Testis (tissue), 3 donors: Measurements from ENCODE around the gene NTM. TPM values are rescaled to one million over a fixed set of nuclear protein-coding genes. Genes with fewer than 3 reads are reported as not detected.

Experiments
- DNase-seq: peaks from one replicate; pipeline ENCODE4 v3.0.0-alpha.2; 2019
- H3K27ac ChIP-seq, 2 donors: fragments of 200-600 bp; sonication (generic); one replicate each; pipeline ENCODE4 v1.5.1; 2019
- H3K27me3 ChIP-seq: fragments of 200-600 bp; sonication (generic); one replicate; pipeline ENCODE4 v1.5.1; 2019
- H3K36me3 ChIP-seq: fragments of 200-600 bp; sonication (generic); one replicate; pipeline ENCODE4 v1.5.1; 2017; ENCODE audit warnings: low read depth; ENCODE audit errors: missing control alignments
- H3K4me1 ChIP-seq: fragments of 200-600 bp; sonication (generic); one replicate; pipeline ENCODE4 v1.5.1; 2019
- H3K4me3 ChIP-seq, 2 donors: fragments of 200-600 bp; sonication (generic); one replicate each; pipeline ENCODE4 v1.5.1; 2017 to 2019
- H3K9me3 ChIP-seq: fragments of 200-600 bp; sonication (generic); one replicate; pipeline ENCODE4 v1.5.1; 2017
- CTCF ChIP-seq, 3 experiments: fragments of 450-650 bp in 2 of 3; fragments of 200-600 bp in 1 of 3; sonication (generic) in 1 of 3; IDR thresholded peaks; one replicate each; pipeline ENCODE4 v1.5.1; 2016 to 2019; ENCODE audit warnings: antibody characterized with exemption in 3 of 3, mild to moderate bottlenecking in 2 of 3, moderate library complexity in 1 of 3
- POLR2A ChIP-seq: fragments of 450-650 bp; IDR thresholded peaks from one replicate; pipeline ENCODE4 v1.6.1; 2017; ENCODE audit warnings: antibody characterized with exemption, mild to moderate bottlenecking, moderate library complexity
- WGBS, 2 donors: methylation state at CpG; one replicate each; pipeline ENCODE4 v1.1.5; 2018; 5-methylcytosine and 5-hydroxymethylcytosine counted together
- intact Hi-C: fragments of 100-400 bp; cut with DNase I; formaldehyde crosslinking; loops from one replicate; pipeline ENCODE4 v1.15.1; 2023; ENCODE audit warnings: low total_unique reads
- polyA plus RNA-seq: library from polyadenylated mRNA; stranded (reverse); fragments of 350-450 nt; fragmentation: Illumina TruSeq; extraction: RNeasy Lipid Tissue Mini Kit (QIAGEN cat#74804); gene quantifications from one replicate; pipeline ENCODE4 v1.2.3, GENCODE V29; 2014; ENCODE audit warnings: low read depth, low replicate concordance; ENCODE audit not compliant: insufficient read depth
- total RNA-seq, 2 donors: library from RNA; depleted of rRNA; stranded (reverse); fragments of >200 nt; gene quantifications; one replicate each; pipeline ENCODE4 v1.2.3, GENCODE V29; 2016

Gene NTM
- total and polyA plus RNA-seq, 3 donors from 2014 or later: 1.7 to 4.5 (median 1.8) TPM

GRCh38 chr11:131880976-131881375, 510.6 kb downstream of the NTM start:
- Histone ChIP-seq H3K27me3 (no peaks in the 10 kb centered on the region), H3K27ac (no peak overlapping the region), H3K36me3 (no peaks in the 10 kb centered on the region), H3K4me1 (no peaks in the 10 kb centered on the region), H3K9me3 (no peaks in the 10 kb centered on the region), H3K4me3 (no peak overlapping the region)
- TF ChIP-seq CTCF (IDR thresholded peaks at IDR 0.05) (no peak), POLR2A (no peak)
- no peak for DNase-seq
- intact Hi-C loops: no loop called here
- WGBS, 2 donors: 93% methylated on average over 6 of the region's 6 CpGs

GRCh38 chr11:131883332-131883731, 512.9 kb downstream of the NTM start:
- intact Hi-C loops: no loop called here
- 81 to 90% methylated on average over 6 of the region's 6 CpGs for WGBS, 2 donors
- Histone ChIP-seq H3K4me1 (no peaks in the 10 kb centered on the region), H3K4me3 (no peak overlapping the region), H3K27ac (no peak overlapping the region), H3K9me3 (no peaks in the 10 kb centered on the region), H3K27me3 (no peaks in the 10 kb centered on the region), H3K36me3 (no peaks in the 10 kb centered on the region)
- no peak for TF ChIP-seq CTCF (IDR thresholded peaks at IDR 0.05)
- TF ChIP-seq POLR2A: no peak
- no peak for DNase-seq

- TF ChIP-seq CTCF (IDR thresholded peaks at IDR 0.05) (no peak), POLR2A (no peak)
- Histone ChIP-seq H3K27me3 (no peaks in the 10 kb centered on the region), H3K4me3 (no peak overlapping the region), H3K4me1 (no peaks in the 10 kb centered on the region), H3K27ac (no peak overlapping the region), H3K36me3 (no peaks in the 10 kb centered on the region), H3K9me3 (no peaks in the 10 kb centered on the region)
- intact Hi-C loops: no loop called here
- WGBS, 2 donors: 74 to 83% methylated on average over 8 of the region's 8 CpGs
- DNase-seq: no peak
Measured at GRCh38 chr11:131884461-131885073, 514.2 kb downstream of the NTM start.

GRCh38 chr11:131885431-131885830, 515.0 kb downstream of the NTM start:
- Histone ChIP-seq H3K27ac (no peak overlapping the region), H3K27me3 (no peaks in the 10 kb centered on the region), H3K4me1 (no peaks in the 10 kb centered on the region), H3K4me3 (no peak overlapping the region), H3K9me3 (no peaks in the 10 kb centered on the region), H3K36me3 (no peaks in the 10 kb centered on the region)
- TF ChIP-seq CTCF (IDR thresholded peaks at IDR 0.05): no peak
- TF ChIP-seq POLR2A: no peak
- intact Hi-C loops: no loop called here
- WGBS, 2 donors: 69 to 72% methylated on average over 7 of the region's 7 CpGs
- peak; percentile 49 for DNase-seq

GRCh38 chr11:131886201-131886600, 515.8 kb downstream of the NTM start:
- Histone ChIP-seq H3K4me1 (no peaks in the 10 kb centered on the region), H3K36me3 (no peaks in the 10 kb centered on the region), H3K27me3 (no peaks in the 10 kb centered on the region), H3K27ac (no peak overlapping the region), H3K4me3 (no peak overlapping the region), H3K9me3 (no peaks in the 10 kb centered on the region)
- intact Hi-C loops: no loop called here
- WGBS, 2 donors: 85 to 86% methylated on average over 2 to 3 of the region's 3 CpGs
- TF ChIP-seq CTCF (IDR thresholded peaks at IDR 0.05) (no peak), POLR2A (no peak)
- DNase-seq: no peak
